Activated naive CD8-positive, alpha-beta T cell treated with anti-CD3 and anti-CD28 coated beads for 36 hours (primary cell): Measurements from ENCODE around the gene ADAMTS2. TPM values are rescaled to one million over a fixed set of nuclear protein-coding genes. Genes with fewer than 3 reads are reported as not detected.

Experiments used
- DNase-seq: peaks from one replicate; pipeline ENCODE4 v3.0.0; 2021
- H3K27ac Mint-ChIP-seq: one replicate; pipeline ENCODE4 v1.8.0; 2022; ENCODE audit warnings: mild to moderate bottlenecking, moderate library complexity, mixed read lengths
- H3K27me3 Mint-ChIP-seq: one replicate; pipeline ENCODE4 v1.8.0; 2022; ENCODE audit warnings: mild to moderate bottlenecking, mixed read lengths
- H3K36me3 Mint-ChIP-seq: one replicate; pipeline ENCODE4 v1.8.0; 2021; ENCODE audit warnings: mild to moderate bottlenecking, mixed read lengths
- H3K4me1 Mint-ChIP-seq: one replicate; pipeline ENCODE4 v1.8.0; 2021; ENCODE audit warnings: mixed read lengths
- H3K4me3 Mint-ChIP-seq: one replicate; pipeline ENCODE4 v1.8.0; 2022; ENCODE audit warnings: mild to moderate bottlenecking, moderate library complexity, mixed read lengths
- H3K9me3 Mint-ChIP-seq: one replicate; pipeline ENCODE4 v1.8.0; 2022; ENCODE audit warnings: mixed read lengths
- total RNA-seq, 2 experiments: library from RNA; stranded (reverse); gene quantifications; one replicate each; pipeline ENCODE4 v1.2.3, GENCODE V29; 2021

Gene ADAMTS2
- not detected for total RNA-seq

GRCh38 chr5:179345433-179346321 lies at the start of gene ADAMTS2:
TSS of gene ADAMTS2 (minus strand) at chr5:179345461. CDS start at chr5:179345328, 133 bp downstream.
- H3K9me3 Mint-ChIP-seq = no peaks in the 10 kb centered on the region
- H3K27me3 Mint-ChIP-seq = peaks cover 60% of the 10 kb centered on the region
- H3K36me3 Mint-ChIP-seq = no peaks in the 10 kb centered on the region
- peaks cover 6% of the 10 kb centered on the region for H3K4me1 Mint-ChIP-seq
- no peak within 1 kb of the TSS for H3K27ac Mint-ChIP-seq
- H3K4me3 Mint-ChIP-seq = no peak within 1 kb of the TSS
- DNase-seq = peak; percentile 24

GRCh38 chr5:179393078-179393477 lies 47.8 kb upstream of the ADAMTS2 start:
- Mint-ChIP-seq H3K27ac (no peak overlapping the region), H3K9me3 (peaks cover 42% of the 10 kb centered on the region), H3K36me3 (peaks cover 5% of the 10 kb centered on the region), H3K4me1 (no peaks in the 10 kb centered on the region), H3K4me3 (no peak overlapping the region), H3K27me3 (peaks cover 4% of the 10 kb centered on the region)
- no peak for DNase-seq

- Mint-ChIP-seq H3K27ac (no peak overlapping the region), H3K27me3 (peaks cover 11% of the 10 kb centered on the region), H3K4me1 (no peaks in the 10 kb centered on the region), H3K9me3 (peaks cover 25% of the 10 kb centered on the region), H3K4me3 (no peak overlapping the region), H3K36me3 (peaks cover 5% of the 10 kb centered on the region)
- no peak for DNase-seq
These were observed 42.2 kb upstream of the ADAMTS2 start for GRCh38 chr5:179387151-179388110.

- Mint-ChIP-seq H3K27me3 (peaks cover 11% of the 10 kb centered on the region), H3K4me3 (no peak overlapping the region), H3K9me3 (peaks cover 17% of the 10 kb centered on the region), H3K27ac (no peak overlapping the region), H3K36me3 (peaks cover 5% of the 10 kb centered on the region), H3K4me1 (no peaks in the 10 kb centered on the region)
- DNase-seq = no peak
These were observed 40.7 kb upstream of the ADAMTS2 start for GRCh38 chr5:179385914-179386313.

GRCh38 chr5:179382486-179382885 lies 37.2 kb upstream of the ADAMTS2 start:
- DNase-seq = no peak
- H3K27me3 Mint-ChIP-seq = peaks cover 1% of the 10 kb centered on the region
- no peaks in the 10 kb centered on the region for H3K9me3 Mint-ChIP-seq
- H3K36me3 Mint-ChIP-seq = no peaks in the 10 kb centered on the region
- H3K4me1 Mint-ChIP-seq = no peaks in the 10 kb centered on the region
- H3K27ac Mint-ChIP-seq = no peak overlapping the region
- no peak overlapping the region for H3K4me3 Mint-ChIP-seq

- Mint-ChIP-seq H3K36me3 (no peaks in the 10 kb centered on the region), H3K27me3 (no peaks in the 10 kb centered on the region), H3K4me3 (no peak overlapping the region), H3K9me3 (no peaks in the 10 kb centered on the region), H3K27ac (no peak overlapping the region), H3K4me1 (no peaks in the 10 kb centered on the region)
- DNase-seq = no peak
These were observed 36.4 kb upstream of the ADAMTS2 start for GRCh38 chr5:179381691-179382090.

- Mint-ChIP-seq H3K4me1 (no peaks in the 10 kb centered on the region), H3K9me3 (no peaks in the 10 kb centered on the region), H3K4me3 (no peak overlapping the region), H3K36me3 (no peaks in the 10 kb centered on the region), H3K27me3 (no peaks in the 10 kb centered on the region), H3K27ac (no peak overlapping the region)
- DNase-seq = no peak
These were observed 35.2 kb upstream of the ADAMTS2 start for GRCh38 chr5:179380211-179381035.

GRCh38 chr5:179379321-179379890 lies 34.1 kb upstream of the ADAMTS2 start:
- Mint-ChIP-seq H3K4me1 (no peaks in the 10 kb centered on the region), H3K27me3 (no peaks in the 10 kb centered on the region), H3K27ac (no peak overlapping the region), H3K4me3 (no peak overlapping the region), H3K9me3 (no peaks in the 10 kb centered on the region), H3K36me3 (no peaks in the 10 kb centered on the region)
- no peak for DNase-seq

- Mint-ChIP-seq H3K4me1 (no peaks in the 10 kb centered on the region), H3K36me3 (no peaks in the 10 kb centered on the region), H3K27me3 (no peaks in the 10 kb centered on the region), H3K4me3 (no peak overlapping the region), H3K27ac (no peak overlapping the region), H3K9me3 (no peaks in the 10 kb centered on the region)
- DNase-seq = no peak
These were observed 33.4 kb upstream of the ADAMTS2 start for GRCh38 chr5:179378441-179379271.

GRCh38 chr5:179378116-179378440 lies 32.8 kb upstream of the ADAMTS2 start:
- H3K4me3 Mint-ChIP-seq = no peak overlapping the region

GRCh38 chr5:179377421-179378115 lies 32.3 kb upstream of the ADAMTS2 start:
- no peaks in the 10 kb centered on the region for H3K4me1 Mint-ChIP-seq
- H3K4me3 Mint-ChIP-seq = no peak overlapping the region
- H3K27ac Mint-ChIP-seq = no peak overlapping the region
- H3K27me3 Mint-ChIP-seq = no peaks in the 10 kb centered on the region
- H3K9me3 Mint-ChIP-seq = no peaks in the 10 kb centered on the region
- DNase-seq = no peak
- H3K36me3 Mint-ChIP-seq = no peaks in the 10 kb centered on the region

More at GRCh38 chr5:179378116-179378440, 32.8 kb upstream of the ADAMTS2 start:
- H3K4me1 Mint-ChIP-seq = no peaks in the 10 kb centered on the region
- H3K27me3 Mint-ChIP-seq = no peaks in the 10 kb centered on the region
- no peak overlapping the region for H3K27ac Mint-ChIP-seq
- no peaks in the 10 kb centered on the region for H3K36me3 Mint-ChIP-seq
- no peaks in the 10 kb centered on the region for H3K9me3 Mint-ChIP-seq
- DNase-seq = no peak

- Mint-ChIP-seq H3K4me1 (no peaks in the 10 kb centered on the region), H3K27me3 (no peaks in the 10 kb centered on the region), H3K27ac (no peak overlapping the region), H3K4me3 (no peak overlapping the region), H3K9me3 (no peaks in the 10 kb centered on the region), H3K36me3 (no peaks in the 10 kb centered on the region)
- DNase-seq = no peak
These were observed 31.6 kb upstream of the ADAMTS2 start for GRCh38 chr5:179376701-179377420.
